LHCN-M2 (cell line): ENCODE results near the gene TENT5D. TPM values are rescaled to one million over a fixed set of nuclear protein-coding genes. Genes with fewer than 3 reads are reported as not detected.
"Not testable (repeated sequence)": the region's sequence is repeated elsewhere in the genome, so short reads cannot be mapped to it uniquely, and the experiment has no call there.

Source experiments
- DNase-seq: peaks from one replicate; pipeline ENCODE4 v3.0.0-alpha.2; 2012; ENCODE audit warnings: low read depth
- polyA plus RNA-seq: library from polyadenylated mRNA; unstranded; fragments of >200 nt; gene quantifications from one replicate; pipeline ENCODE4 v1.2.1, GENCODE V29; 2012; ENCODE audit warnings: missing spikeins
- total RNA-seq: library from RNA; depleted of rRNA; stranded (reverse); fragments of >200 nt; gene quantifications from 2 replicates; pipeline ENCODE4 v1.2.3, GENCODE V29; 2014; rRNA removed

TENT5D gene
- total RNA-seq: not detected in 2 replicates
- polyA plus RNA-seq: not detected

GRCh38 chrX:80420147-80420546, at the start of gene TENT5D:
Gene TENT5D, plus strand, starts transcription at chrX:80420447. Its CDS starts 22,093 bp downstream, at chrX:80442540.
- DNase-seq: no peak

- DNase-seq: not testable (repeated sequence)
Measured at GRCh38 chrX:80385651-80386050, 34.6 kb upstream of the TENT5D start.

GRCh38 chrX:80388206-80388605, 32.0 kb upstream of the TENT5D start:
- DNase-seq: no peak

GRCh38 chrX:80412042-80412441, 8.2 kb upstream of the TENT5D start:
- DNase-seq: no peak

- no peak for DNase-seq
Measured at GRCh38 chrX:80423000-80423399, 2.8 kb downstream of the TENT5D start.

GRCh38 chrX:80423744-80424143, 3.5 kb downstream of the TENT5D start:
- no peak for DNase-seq

GRCh38 chrX:80430826-80431504, 10.7 kb downstream of the TENT5D start:
- no peak for DNase-seq

GRCh38 chrX:80431505-80431832, 11.2 kb downstream of the TENT5D start:
- no peak for DNase-seq

GRCh38 chrX:80432441-80432840, 12.2 kb downstream of the TENT5D start:
- DNase-seq: no peak

GRCh38 chrX:80432863-80433262, 12.6 kb downstream of the TENT5D start:
- no peak for DNase-seq

GRCh38 chrX:80468166-80468565, 47.9 kb downstream of the TENT5D start:
- DNase-seq: not testable (repeated sequence)

GRCh38 chrX:80471582-80471981, 51.3 kb downstream of the TENT5D start:
- DNase-seq: no peak

- no peak for DNase-seq
Measured at GRCh38 chrX:80485543-80485942, 65.3 kb downstream of the TENT5D start.

GRCh38 chrX:80486299-80486698, 66.1 kb downstream of the TENT5D start:
- DNase-seq: no peak

- DNase-seq: no peak
Measured at GRCh38 chrX:80489166-80489565, 68.9 kb downstream of the TENT5D start.
